OCI-LY1 (cell line): ENCODE measurements around the gene AP1M1.

Experiments used
- H2AFZ ChIP-seq: fragments of 200-600 bp; sonication (generic), shearing (Covaris generic); 2 replicates; pipeline ENCODE4 v1.6.0; 2014; ENCODE audit warnings: antibody characterized with exemption, mild to moderate bottlenecking, low read length
- H3F3A ChIP-seq: fragments of 200-600 bp; sonication (generic), shearing (Covaris generic); 2 replicates; pipeline ENCODE4 v1.6.0; 2014; ENCODE audit warnings: mild to moderate bottlenecking, antibody characterized with exemption, low read length, moderate library complexity; ENCODE audit not compliant: insufficient read depth
- H3K27ac ChIP-seq: fragments of 200-600 bp; sonication (generic); 2 replicates; pipeline ENCODE4 v1.5.1; 2014; ENCODE audit warnings: low read length, mixed run types, mild to moderate bottlenecking, low read depth; ENCODE audit not compliant: poor library complexity, severe bottlenecking
- H3K27me3 ChIP-seq: fragments of 200-600 bp; sonication (generic); 2 replicates; pipeline ENCODE4 v1.6.0; 2014; ENCODE audit warnings: antibody characterized with exemption, mild to moderate bottlenecking, low read length, moderate library complexity; ENCODE audit not compliant: insufficient read depth
- H3K36me3 ChIP-seq: fragments of 200-600 bp; sonication (generic); 2 replicates; pipeline ENCODE4 v1.6.1; 2014; ENCODE audit warnings: mild to moderate bottlenecking, antibody characterized with exemption, low read length, moderate library complexity, mixed read lengths; ENCODE audit not compliant: insufficient read depth
- H3K4me1 ChIP-seq: fragments of 200-600 bp; sonication (generic); 2 replicates; pipeline ENCODE4 v1.5.1; 2014; ENCODE audit warnings: mild to moderate bottlenecking, low read length, moderate library complexity; ENCODE audit not compliant: insufficient read depth, severe bottlenecking
- H3K4me2 ChIP-seq: fragments of 200-600 bp; sonication (generic), shearing (Covaris generic); 2 replicates; pipeline ENCODE4 v1.6.1; 2014; ENCODE audit warnings: low read length
- H3K4me3 ChIP-seq: fragments of 200-600 bp; sonication (generic); 2 replicates; pipeline ENCODE4 v1.5.1; 2014; ENCODE audit warnings: low read length, low read depth, mild to moderate bottlenecking, mixed read lengths; ENCODE audit not compliant: poor library complexity, severe bottlenecking
- H3K79me2 ChIP-seq: fragments of 200-600 bp; shearing (Covaris generic); 2 replicates; pipeline ENCODE4 v1.6.1; 2016; ENCODE audit warnings: mixed run types, low read length, mixed read lengths; ENCODE audit not compliant: insufficient read depth
- H3K9ac ChIP-seq: fragments of 200-600 bp; sonication (generic), shearing (Covaris generic); 2 replicates; pipeline ENCODE4 v1.6.1; 2014; ENCODE audit warnings: mild to moderate bottlenecking, low read length, mixed read lengths
- H3K9me2 ChIP-seq: fragments of 200-600 bp; sonication (generic), shearing (Covaris generic); 2 replicates; pipeline ENCODE4 v1.6.1; 2014; ENCODE audit warnings: low read depth, mild to moderate bottlenecking, low read length, mixed read lengths
- H3K9me3 ChIP-seq: fragments of 200-600 bp; shearing (Covaris generic); 2 replicates; pipeline ENCODE4 v1.6.1; 2014; ENCODE audit warnings: low read length, mixed read lengths
- H4K20me1 ChIP-seq: fragments of 200-600 bp; sonication (generic), shearing (Covaris generic); 2 replicates; pipeline ENCODE4 v1.6.0; 2016; ENCODE audit warnings: mild to moderate bottlenecking, low read length; ENCODE audit not compliant: insufficient read depth
- CTCF ChIP-seq: fragments of 200-600 bp; sonication (generic), shearing (Covaris generic); IDR thresholded peaks from 2 replicates; pipeline ENCODE4 v1.5.1; 2017; ENCODE audit warnings: mild to moderate bottlenecking, antibody characterized with exemption, low read length, moderate library complexity, mixed read lengths
- EZH2 ChIP-seq: fragments of 200-600 bp; sonication (generic), shearing (Covaris generic); IDR thresholded peaks from 2 replicates; pipeline ENCODE4 v1.8.0; 2017; ENCODE audit warnings: borderline replicate concordance, mixed run types, mild to moderate bottlenecking, antibody characterized with exemption, low read length, moderate library complexity, mixed read lengths

AP1M1 gene

GRCh38 chr19:16233081-16233776 is 35.5 kb downstream of the AP1M1 start:
- Histone ChIP-seq H3K27ac (no peak overlapping the region), H3K36me3 (peaks cover 74% of the 10 kb centered on the region), H3K4me1 (no peaks in the 10 kb centered on the region), H3K9ac (no peak overlapping the region), H3K9me3 (no peaks in the 10 kb centered on the region), H3K27me3 (no peaks in the 10 kb centered on the region), H2AFZ (no peak overlapping the region), H3F3A (no peaks in the 10 kb centered on the region), H4K20me1 (no peaks in the 10 kb centered on the region), H3K9me2 (no peaks in the 10 kb centered on the region), H3K4me2 (no peak overlapping the region), H3K79me2 (no peaks in the 10 kb centered on the region), H3K4me3 (no peak overlapping the region)
- TF ChIP-seq CTCF (no peak), EZH2 (no peak)

- no peak overlapping the region for H2AFZ ChIP-seq
- H3K27ac ChIP-seq: no peak overlapping the region
- H3K4me1 ChIP-seq: no peaks in the 10 kb centered on the region
- H3F3A ChIP-seq: no peaks in the 10 kb centered on the region
- H3K36me3 ChIP-seq: peaks cover 66% of the 10 kb centered on the region
- TF ChIP-seq CTCF: no peak
- TF ChIP-seq EZH2: no peak
- H3K9ac ChIP-seq: no peak overlapping the region
- H3K4me3 ChIP-seq: no peak overlapping the region
- no peaks in the 10 kb centered on the region for H3K27me3 ChIP-seq
- H3K9me3 ChIP-seq: no peaks in the 10 kb centered on the region
- no peaks in the 10 kb centered on the region for H4K20me1 ChIP-seq
- H3K9me2 ChIP-seq: no peaks in the 10 kb centered on the region
- no peaks in the 10 kb centered on the region for H3K79me2 ChIP-seq
- H3K4me2 ChIP-seq: no peak overlapping the region
Observed at GRCh38 chr19:16233836-16234551, 36.3 kb downstream of the AP1M1 start.

GRCh38 chr19:16234552-16235445 is 37.1 kb downstream of the AP1M1 start:
- H3K4me2 ChIP-seq: no peak overlapping the region

More at GRCh38 chr19:16234552-16235445, 37.1 kb downstream of the AP1M1 start:
- Histone ChIP-seq H3K79me2 (no peaks in the 10 kb centered on the region), H3K9me3 (no peaks in the 10 kb centered on the region), H4K20me1 (no peaks in the 10 kb centered on the region), H3K27ac (no peak overlapping the region), H3K4me1 (no peaks in the 10 kb centered on the region), H3K9ac (no peak overlapping the region), H2AFZ (no peak overlapping the region), H3K27me3 (no peaks in the 10 kb centered on the region), H3K4me3 (no peak overlapping the region), H3F3A (no peaks in the 10 kb centered on the region), H3K9me2 (no peaks in the 10 kb centered on the region), H3K36me3 (peaks cover 59% of the 10 kb centered on the region)
- TF ChIP-seq CTCF: no peak
- TF ChIP-seq EZH2: no peak
